Measurements from ENCODE around the gene SYNE2.

The SYNE2 gene

DNA sequence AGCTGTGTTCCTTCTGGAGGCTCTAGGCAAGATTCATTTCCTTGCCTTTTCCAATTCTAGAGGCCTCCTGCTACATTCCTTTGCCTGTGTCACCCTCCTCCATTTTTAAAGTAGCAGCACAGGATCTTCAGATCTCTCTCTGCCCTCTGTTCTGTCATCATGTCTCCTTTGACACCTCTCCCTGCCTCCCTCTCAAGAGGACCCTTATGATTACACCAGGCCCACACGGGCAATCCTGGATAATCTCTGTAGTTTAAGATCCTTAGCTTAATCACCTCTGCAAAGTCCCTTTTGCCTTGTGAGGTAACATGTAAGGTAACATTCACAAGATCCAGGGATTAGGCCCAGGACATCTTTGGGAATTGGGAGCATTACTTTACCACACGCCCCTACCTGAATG lies 155.2 kb downstream of the SYNE2 start:
- TF ChIP-seq CEBPB (IDR thresholded peaks at IDR 0.05) (no peak), EP300 (IDR thresholded peaks at IDR 0.05; ENCODE audit: borderline replicate concordance) (no peak), TAF1 (IDR thresholded peaks at IDR 0.05; ENCODE audit: low read depth) (no peak), FOXM1 (IDR thresholded peaks at IDR 0.05; ENCODE audit: borderline replicate concordance, low read depth) (no peak), EGR1 (IDR thresholded peaks at IDR 0.05) (no peak), USF1 (IDR thresholded peaks at IDR 0.05) (no peak), YY1 (IDR thresholded peaks at IDR 0.05; ENCODE audit: low read depth) (no peak), ZBTB7A (IDR thresholded peaks at IDR 0.05; ENCODE audit: low read depth) (no peak), TEAD4 (IDR thresholded peaks at IDR 0.05) (no peak), RAD21 (IDR thresholded peaks at IDR 0.05; ENCODE audit: low read depth) (no peak), NFIC (IDR thresholded peaks at IDR 0.05) (no peak), CREB1 (IDR thresholded peaks at IDR 0.05; ENCODE audit: low read depth) (no peak)
- TF ChIP-seq, protein P1, sequence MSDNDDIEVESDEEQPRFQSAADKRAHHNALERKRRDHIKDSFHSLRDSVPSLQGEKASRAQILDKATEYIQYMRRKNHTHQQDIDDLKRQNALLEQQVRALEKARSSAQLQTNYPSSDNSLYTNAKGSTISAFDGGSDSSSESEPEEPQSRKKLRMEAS (IDR thresholded peaks at IDR 0.05), result no peak

GRCh38 chr14:64012003-64012402 lies 159.2 kb downstream of the SYNE2 start:
- TF ChIP-seq, protein P2, sequence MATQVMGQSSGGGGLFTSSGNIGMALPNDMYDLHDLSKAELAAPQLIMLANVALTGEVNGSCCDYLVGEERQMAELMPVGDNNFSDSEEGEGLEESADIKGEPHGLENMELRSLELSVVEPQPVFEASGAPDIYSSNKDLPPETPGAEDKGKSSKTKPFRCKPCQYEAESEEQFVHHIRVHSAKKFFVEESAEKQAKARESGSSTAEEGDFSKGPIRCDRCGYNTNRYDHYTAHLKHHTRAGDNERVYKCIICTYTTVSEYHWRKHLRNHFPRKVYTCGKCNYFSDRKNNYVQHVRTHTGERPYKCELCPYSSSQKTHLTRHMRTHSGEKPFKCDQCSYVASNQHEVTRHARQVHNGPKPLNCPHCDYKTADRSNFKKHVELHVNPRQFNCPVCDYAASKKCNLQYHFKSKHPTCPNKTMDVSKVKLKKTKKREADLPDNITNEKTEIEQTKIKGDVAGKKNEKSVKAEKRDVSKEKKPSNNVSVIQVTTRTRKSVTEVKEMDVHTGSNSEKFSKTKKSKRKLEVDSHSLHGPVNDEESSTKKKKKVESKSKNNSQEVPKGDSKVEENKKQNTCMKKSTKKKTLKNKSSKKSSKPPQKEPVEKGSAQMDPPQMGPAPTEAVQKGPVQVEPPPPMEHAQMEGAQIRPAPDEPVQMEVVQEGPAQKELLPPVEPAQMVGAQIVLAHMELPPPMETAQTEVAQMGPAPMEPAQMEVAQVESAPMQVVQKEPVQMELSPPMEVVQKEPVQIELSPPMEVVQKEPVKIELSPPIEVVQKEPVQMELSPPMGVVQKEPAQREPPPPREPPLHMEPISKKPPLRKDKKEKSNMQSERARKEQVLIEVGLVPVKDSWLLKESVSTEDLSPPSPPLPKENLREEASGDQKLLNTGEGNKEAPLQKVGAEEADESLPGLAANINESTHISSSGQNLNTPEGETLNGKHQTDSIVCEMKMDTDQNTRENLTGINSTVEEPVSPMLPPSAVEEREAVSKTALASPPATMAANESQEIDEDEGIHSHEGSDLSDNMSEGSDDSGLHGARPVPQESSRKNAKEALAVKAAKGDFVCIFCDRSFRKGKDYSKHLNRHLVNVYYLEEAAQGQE (IDR thresholded peaks at IDR 0.05; ENCODE audit: low read depth), result no peak
- TF ChIP-seq EGR1 (IDR thresholded peaks at IDR 0.05) (no peak), TAF1 (IDR thresholded peaks at IDR 0.05; ENCODE audit: low read depth) (no peak), FOXM1 (IDR thresholded peaks at IDR 0.05; ENCODE audit: borderline replicate concordance, low read depth) (no peak), NFIC (IDR thresholded peaks at IDR 0.05) (no peak), RAD21 (IDR thresholded peaks at IDR 0.05; ENCODE audit: low read depth) (no peak), USF1 (IDR thresholded peaks at IDR 0.05) (no peak), EP300 (IDR thresholded peaks at IDR 0.05; ENCODE audit: borderline replicate concordance) (no peak), TCF12 (IDR thresholded peaks at IDR 0.05; ENCODE audit: low read depth) (no peak), CEBPB (IDR thresholded peaks at IDR 0.05) (no peak), ZBTB7A (IDR thresholded peaks at IDR 0.05; ENCODE audit: low read depth) (no peak), TEAD4 (IDR thresholded peaks at IDR 0.05) (no peak), YY1 (IDR thresholded peaks at IDR 0.05; ENCODE audit: low read depth) (no peak), CREB1 (IDR thresholded peaks at IDR 0.05; ENCODE audit: low read depth) (no peak)
- TF ChIP-seq, protein P1 (IDR thresholded peaks at IDR 0.05), result no peak

DNA sequence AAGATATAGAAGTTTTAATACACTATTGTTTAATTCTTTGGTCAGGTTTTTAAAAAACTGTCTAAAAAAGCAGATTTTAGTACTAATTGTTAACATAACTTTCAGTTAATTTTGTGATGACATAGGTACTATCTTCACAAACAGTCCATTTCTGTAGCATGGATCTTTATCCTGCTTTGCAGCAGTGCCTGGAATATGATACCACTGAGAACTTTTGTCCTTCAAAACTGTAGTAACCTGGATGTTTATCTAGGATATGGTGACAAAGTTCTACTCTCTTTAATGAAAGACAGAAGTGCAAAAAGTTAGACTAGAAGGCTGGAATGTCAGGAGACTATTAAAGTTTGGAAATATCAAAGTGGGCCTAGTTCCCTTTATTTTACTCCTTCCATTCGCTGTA lies 159.9 kb downstream of the SYNE2 start:
- TF ChIP-seq YY1 (IDR thresholded peaks at IDR 0.05; ENCODE audit: low read depth), result no peak
- TF ChIP-seq, protein P2 (IDR thresholded peaks at IDR 0.05; ENCODE audit: low read depth), result no peak
- TF ChIP-seq, protein P1 (IDR thresholded peaks at IDR 0.05), result no peak
- no peak for TF ChIP-seq TAF1 (IDR thresholded peaks at IDR 0.05; ENCODE audit: low read depth)
- no peak for TF ChIP-seq FOXM1 (IDR thresholded peaks at IDR 0.05; ENCODE audit: borderline replicate concordance, low read depth)
- TF ChIP-seq USF1 (IDR thresholded peaks at IDR 0.05), result no peak
- no peak for TF ChIP-seq RAD21 (IDR thresholded peaks at IDR 0.05; ENCODE audit: low read depth)
- no peak for TF ChIP-seq ZBTB7A (IDR thresholded peaks at IDR 0.05; ENCODE audit: low read depth)
- no peak for TF ChIP-seq EGR1 (IDR thresholded peaks at IDR 0.05)
- no peak for TF ChIP-seq NFIC (IDR thresholded peaks at IDR 0.05)
- no peak for TF ChIP-seq TCF12 (IDR thresholded peaks at IDR 0.05; ENCODE audit: low read depth)
- TF ChIP-seq EP300 (IDR thresholded peaks at IDR 0.05; ENCODE audit: borderline replicate concordance), result no peak

- TF ChIP-seq CREB1 (IDR thresholded peaks at IDR 0.05; ENCODE audit: low read depth) (no peak), FOXM1 (IDR thresholded peaks at IDR 0.05; ENCODE audit: borderline replicate concordance, low read depth) (no peak), EGR1 (IDR thresholded peaks at IDR 0.05) (no peak), YY1 (IDR thresholded peaks at IDR 0.05; ENCODE audit: low read depth) (no peak), ZBTB7A (IDR thresholded peaks at IDR 0.05; ENCODE audit: low read depth) (no peak), USF1 (IDR thresholded peaks at IDR 0.05) (no peak), TAF1 (IDR thresholded peaks at IDR 0.05; ENCODE audit: low read depth) (no peak)
- TF ChIP-seq, protein P2 (IDR thresholded peaks at IDR 0.05; ENCODE audit: low read depth), result no peak
These were observed 172.7 kb downstream of the SYNE2 start for GRCh38 chr14:64025479-64025878.

Measured in Ishikawa (cell line).